ENCODE data around the gene PARP6. TPM values are rescaled to one million over a fixed set of nuclear protein-coding genes. Genes with fewer than 3 reads are reported as not detected.

Gene PARP6
- total RNA-seq, 2 experiments from 2014 or later, result 54.4 to 54.9 TPM

DNA sequence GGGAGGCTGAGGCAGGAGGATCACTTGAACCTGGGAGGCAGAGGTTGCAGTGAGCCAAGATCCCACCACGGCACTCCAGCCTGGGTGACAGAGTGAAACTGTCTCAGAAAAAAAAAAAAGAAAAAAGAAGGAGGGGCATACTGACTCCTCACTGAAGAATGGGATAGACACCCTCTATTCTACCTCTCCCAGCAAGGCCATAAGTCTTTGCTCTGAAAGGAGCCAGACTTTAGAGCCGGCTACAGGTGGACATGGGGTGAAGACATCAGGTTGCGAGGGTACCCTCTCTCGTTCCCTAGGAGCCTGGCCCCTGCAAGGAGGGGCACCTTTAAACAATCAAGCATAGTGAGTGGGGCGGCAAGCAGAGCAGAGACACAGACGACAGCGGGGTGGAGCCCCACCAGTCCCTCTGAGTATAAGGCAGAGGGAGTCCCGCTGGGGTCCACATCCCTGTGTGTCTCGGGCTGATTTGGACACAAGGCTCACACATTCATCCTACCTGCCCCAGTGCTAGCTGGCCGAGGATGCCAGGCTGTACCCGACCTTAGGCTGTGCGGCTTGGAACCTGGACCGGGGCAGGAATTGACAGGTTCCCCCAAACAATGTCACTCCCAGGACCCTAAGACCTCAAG is 75.8 kb downstream of the PARP6 start:
- CTCF ChIA-PET, result interaction anchor here (1.9 kb wide), 1 partner anchor 30 kb away, joined by 8 read pairs; no protein-coding TSS in a partner anchor
- POLR2A ChIA-PET, result interaction anchor here (1.0 to 1.4 kb wide), 3 partner anchors 23 to 32 kb away, joined by 3 to 5 read pairs (median 3); no protein-coding TSS in a partner anchor

DNA sequence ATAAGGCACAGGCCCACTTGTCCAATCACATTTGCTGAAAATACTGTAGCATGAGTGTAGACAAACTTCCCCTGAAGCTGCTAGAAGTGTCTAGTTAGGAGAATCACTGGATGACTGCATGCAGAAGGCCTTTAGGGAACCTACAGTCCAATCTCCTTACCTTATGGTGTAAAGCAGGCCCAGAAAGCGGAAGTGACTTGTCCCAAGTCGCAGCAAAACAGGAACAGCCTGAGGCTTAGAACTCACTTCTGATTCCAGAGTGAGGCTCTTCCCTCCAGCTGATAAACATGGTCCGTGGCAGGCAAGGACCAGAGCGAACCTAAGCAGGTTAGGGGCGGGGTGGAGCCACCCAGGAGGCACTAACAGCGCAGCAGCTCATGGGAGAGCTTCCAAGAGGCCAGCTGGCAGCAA is 77.2 kb downstream of the PARP6 start:
- CTCF ChIA-PET, result interaction anchor here (1.1 kb wide), 1 partner anchor 478 kb away, joined by 3 read pairs; no protein-coding TSS in a partner anchor
- POLR2A ChIA-PET, result no interaction called here

DNA sequence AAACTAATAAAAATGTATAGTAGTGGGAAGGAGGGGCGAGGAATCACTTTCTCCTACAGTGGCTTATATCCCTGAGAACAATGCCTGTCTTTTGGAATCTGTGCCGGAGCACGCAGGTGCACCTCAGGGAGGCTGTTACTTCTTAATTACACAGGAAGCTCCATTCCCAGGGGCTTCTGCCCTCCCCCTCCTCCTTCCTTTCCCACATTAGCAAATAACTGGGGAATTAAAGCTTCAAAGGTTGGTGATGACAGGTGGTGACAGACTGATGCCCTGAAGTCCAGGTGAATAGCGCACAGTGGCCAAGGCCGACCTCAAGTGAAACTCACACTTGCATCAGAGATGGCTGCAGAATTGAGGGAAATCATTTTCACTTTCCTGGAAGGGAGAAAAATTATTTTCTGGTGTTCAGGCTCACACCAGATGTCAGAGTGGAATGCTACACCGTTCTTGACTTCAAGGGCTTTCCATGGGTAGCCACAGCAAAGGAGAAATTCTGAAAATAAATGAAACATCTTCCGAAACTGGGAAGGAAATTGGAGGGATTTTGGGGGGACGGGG is 78.4 kb downstream of the PARP6 start:
- CTCF ChIA-PET, result interaction anchor here (1.4 kb wide), 1 partner anchor 33 kb away, joined by 4 read pairs; no protein-coding TSS in a partner anchor
- POLR2A ChIA-PET, result interaction anchor here (0.8 kb wide), 1 partner anchor 81 kb away, joined by 3 read pairs; no protein-coding TSS in a partner anchor

DNA sequence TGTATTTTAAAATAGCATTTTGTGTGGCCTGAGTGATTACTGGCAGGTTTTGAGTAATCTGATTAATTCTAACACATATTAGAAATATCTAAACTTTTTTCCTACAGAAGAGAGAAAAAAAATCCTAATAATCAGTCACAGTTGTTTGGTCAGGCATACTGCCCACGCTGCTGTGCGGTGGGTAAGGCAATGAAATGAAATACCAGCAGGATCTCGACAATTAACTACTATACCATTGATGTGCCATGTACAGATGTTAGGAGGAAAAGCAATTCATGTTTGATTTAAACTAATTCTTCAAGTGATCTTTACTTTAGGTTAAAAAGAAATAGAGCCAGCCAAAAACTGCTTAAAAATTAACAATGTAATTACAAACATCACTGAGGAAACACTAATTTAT is 79.9 kb downstream of the PARP6 start:
- ChIA-PET POLR2A (no interaction called here), CTCF (no interaction called here)

Other genes with a start within 250 kb of the PARP6 start
- gene MYO9A, start 154.4 kb downstream of the PARP6 start, total RNA-seq, result 10 to 100 TPM; 18.0 to 18.8 TPM
- gene SENP8, start 154.2 kb downstream of the PARP6 start, total RNA-seq, result 1 to 10 TPM; 3.0 TPM
- not detected for gene GRAMD2A, start 74.8 kb downstream of the PARP6 start, total RNA-seq
- gene PKM, start 41.4 kb downstream of the PARP6 start, total RNA-seq, result 1,000 to 10,000 TPM; 2,552 to 2,669 TPM
- gene CELF6, start 47.6 kb upstream of the PARP6 start, total RNA-seq, result under 1 TPM; 0.23 to 0.42 TPM
- gene HEXA, start 103.5 kb upstream of the PARP6 start, total RNA-seq, result 10 to 100 TPM; 68.2 to 72.5 TPM
- not detected for gene TMEM202, start 125.8 kb upstream of the PARP6 start, total RNA-seq
- 100 to 1,000 TPM; 146 to 155 TPM for gene ARIH1, start 201.8 kb upstream of the PARP6 start, total RNA-seq